ENCODE measurements around the gene ZNF821.
"Not testable (repeated sequence)": the region's sequence is repeated elsewhere in the genome, so short reads cannot be mapped to it uniquely, and the experiment has no call there.

DNA sequence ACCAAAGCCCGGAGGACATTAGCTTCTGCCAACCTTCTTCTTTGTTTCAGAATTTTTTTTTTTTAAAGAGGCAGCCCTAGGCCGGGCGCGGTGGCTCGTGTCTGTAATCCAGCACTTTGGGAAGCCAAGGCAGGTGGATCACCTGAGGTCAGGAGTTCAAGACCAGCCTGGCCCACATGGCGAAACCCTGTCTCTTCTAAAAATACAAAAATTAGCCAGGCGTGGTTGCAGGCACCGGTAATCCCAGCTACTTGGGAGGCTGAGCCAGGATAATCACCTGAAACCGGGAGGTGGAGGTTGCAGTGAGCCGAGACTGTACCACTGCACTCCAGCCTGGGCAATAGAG lies 66.9 kb downstream of the ZNF821 start:
- TF ChIP-seq, protein P1, sequence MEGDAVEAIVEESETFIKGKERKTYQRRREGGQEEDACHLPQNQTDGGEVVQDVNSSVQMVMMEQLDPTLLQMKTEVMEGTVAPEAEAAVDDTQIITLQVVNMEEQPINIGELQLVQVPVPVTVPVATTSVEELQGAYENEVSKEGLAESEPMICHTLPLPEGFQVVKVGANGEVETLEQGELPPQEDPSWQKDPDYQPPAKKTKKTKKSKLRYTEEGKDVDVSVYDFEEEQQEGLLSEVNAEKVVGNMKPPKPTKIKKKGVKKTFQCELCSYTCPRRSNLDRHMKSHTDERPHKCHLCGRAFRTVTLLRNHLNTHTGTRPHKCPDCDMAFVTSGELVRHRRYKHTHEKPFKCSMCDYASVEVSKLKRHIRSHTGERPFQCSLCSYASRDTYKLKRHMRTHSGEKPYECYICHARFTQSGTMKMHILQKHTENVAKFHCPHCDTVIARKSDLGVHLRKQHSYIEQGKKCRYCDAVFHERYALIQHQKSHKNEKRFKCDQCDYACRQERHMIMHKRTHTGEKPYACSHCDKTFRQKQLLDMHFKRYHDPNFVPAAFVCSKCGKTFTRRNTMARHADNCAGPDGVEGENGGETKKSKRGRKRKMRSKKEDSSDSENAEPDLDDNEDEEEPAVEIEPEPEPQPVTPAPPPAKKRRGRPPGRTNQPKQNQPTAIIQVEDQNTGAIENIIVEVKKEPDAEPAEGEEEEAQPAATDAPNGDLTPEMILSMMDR (IDR thresholded peaks at IDR 0.05; ENCODE audit: low read length): not testable (repeated sequence)
- TF ChIP-seq EZH2 (optimal IDR thresholded peaks at IDR 0.05; ENCODE audit: low read depth, low read length): not testable (repeated sequence)
